Body of pancreas (tissue), 4 donors: ENCODE measurements around the gene TMC8. TPM values are rescaled to one million over a fixed set of nuclear protein-coding genes. Genes with fewer than 3 reads are reported as not detected.

ENCODE experiments used
- ATAC-seq: fragments of 150-250 bp; one replicate; pipeline ENCODE4 v1.9.1; 2016
- DNase-seq, 4 donors: peaks; one replicate each; pipeline ENCODE4 v3.0.0-alpha.2; 2019
- H3K27ac ChIP-seq, 4 donors: fragments of 200-600 bp; sonication (generic); 1 replicate in 3 of 4; 2 replicates in 1 of 4; pipeline versions ENCODE4 v1.5.1 to v1.6.1; 2016 to 2019; ENCODE audit warnings: mild to moderate bottlenecking in 1 of 4, mixed read lengths in 1 of 4, moderate library complexity in 1 of 4
- H3K27me3 ChIP-seq, 2 donors: fragments of 200-600 bp; sonication (generic); one replicate each; pipeline ENCODE4 v1.6.0; 2016; ENCODE audit warnings: mild to moderate bottlenecking in 1 of 2
- H3K36me3 ChIP-seq, 2 donors: fragments of 200-600 bp; sonication (generic); replicated peaks in 1 of 2; 2 replicates each; pipeline ENCODE4 v1.5.1; 2016; ENCODE audit warnings: low read depth in 2 of 2; ENCODE audit not compliant: insufficient read depth in 1 of 2
- H3K4me1 ChIP-seq: fragments of 200-600 bp; sonication (generic); one replicate; pipeline ENCODE4 v1.6.0; 2016
- H3K4me3 ChIP-seq, 2 donors: fragments of 200-600 bp; sonication (generic); 1 replicate in 1 of 2; 2 replicates in 1 of 2; pipeline ENCODE4 v1.5.1; 2016 to 2019
- H3K9me3 ChIP-seq, 3 donors: fragments of 200-600 bp; sonication (generic); 1 replicate in 2 of 3; 2 replicates in 1 of 3; pipeline ENCODE4 v1.5.1; 2016
- CTCF ChIP-seq, 7 experiments: fragments of 450-650 bp in 4 of 7; fragments of 200-600 bp in 3 of 7; sonication (generic) in 3 of 7; IDR thresholded peaks; one replicate each; pipeline ENCODE4 v1.5.1; 2016 to 2019; ENCODE audit warnings: antibody characterized with exemption in 7 of 7
- POLR2A ChIP-seq, 3 donors: fragments of 450-650 bp; IDR thresholded peaks; one replicate each; pipeline ENCODE4 v1.6.1; 2016; ENCODE audit warnings: antibody characterized with exemption in 3 of 3, mild to moderate bottlenecking in 2 of 3
- WGBS, 2 donors: methylation state at CpG; one replicate each; pipeline ENCODE4 v1.1.5; 2017; 5-methylcytosine and 5-hydroxymethylcytosine counted together
- intact Hi-C: fragments of 100-400 bp; cut with DNase I; formaldehyde crosslinking; loops from one replicate; pipeline ENCODE4 v1.15.1; 2023
- total RNA-seq, 2 donors: library from RNA; depleted of rRNA; stranded (reverse); fragments of >200 nt; gene quantifications; one replicate each; pipeline ENCODE4 v1.1.0, GENCODE V29; 2016

The TMC8 gene
- total RNA-seq, 2 donors from 2014 or later, result 1.6 to 3.3 TPM

DNA sequence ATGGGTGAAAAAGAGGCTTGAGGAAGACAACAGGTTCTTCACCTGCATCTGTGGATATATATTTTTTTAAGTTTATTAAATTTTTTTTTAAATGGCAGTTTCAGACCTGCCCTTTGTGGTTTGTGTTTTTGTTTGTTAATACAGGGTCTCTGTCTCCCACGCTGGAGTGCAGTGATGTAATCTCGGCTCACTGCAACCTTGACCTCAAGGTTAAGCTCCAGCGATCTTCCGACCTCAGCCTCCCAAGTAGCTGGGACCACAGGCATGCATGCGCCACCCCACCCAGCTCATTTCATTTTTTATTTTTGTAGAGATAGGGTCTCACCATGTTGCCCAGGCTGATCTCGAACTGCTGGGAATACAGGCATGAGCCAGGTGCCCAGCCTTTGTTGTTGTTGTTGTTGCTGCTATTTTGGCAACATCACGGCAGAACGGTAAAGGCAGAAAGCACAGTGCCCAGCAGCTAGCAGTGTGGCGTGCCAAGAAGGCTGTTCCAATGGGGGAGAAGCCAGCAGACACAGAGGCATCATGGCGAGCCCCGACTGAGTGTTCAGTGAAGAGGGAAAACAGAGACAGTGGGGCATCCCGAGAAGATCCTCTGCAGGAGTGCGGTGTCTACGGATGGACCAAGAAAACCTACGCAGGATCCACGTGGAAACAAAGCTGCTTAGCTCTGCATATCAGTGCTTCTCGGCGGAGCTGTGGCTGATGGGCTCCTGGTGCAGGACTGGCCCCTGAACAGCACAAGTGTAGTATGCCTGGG, 21.7 kb upstream of the TMC8 start:
- intact Hi-C loops, result no loop called here
- WGBS, 2 donors, result 70 to 72% methylated on average over 18 of the region's 18 CpGs

GRCh38 chr17:78109489-78109761, 21.1 kb upstream of the TMC8 start:
- Histone ChIP-seq H3K36me3 (peaks cover 0 to 5% of the 10 kb centered on the region in 2 donors), H3K27me3 (no peaks in the 10 kb centered on the region), H3K4me3 (no peak overlapping the region), H3K27ac (no peak overlapping the region), H3K9me3 (no peaks in the 10 kb centered on the region), H3K4me1 (peaks cover 7% of the 10 kb centered on the region)
- TF ChIP-seq POLR2A (IDR thresholded peaks at IDR 0.05) (no peak), CTCF (IDR thresholded peaks at IDR 0.05) (no peak)
- 61 to 90% methylated on average over 4 to 9 of the region's 9 CpGs for WGBS, 2 donors
- no peak for DNase-seq
- intact Hi-C loops, result no loop called here
- no peak for ATAC-seq

More for the DNA sequence above, 21.7 kb upstream of the TMC8 start:
- TF ChIP-seq CTCF (IDR thresholded peaks at IDR 0.05) (no peak), POLR2A (IDR thresholded peaks at IDR 0.05) (no peak)
- H3K36me3 ChIP-seq, result peaks cover 0 to 8% of the 10 kb centered on the region in 2 donors
- no peak overlapping the region for H3K27ac ChIP-seq
- no peak overlapping the region for H3K4me3 ChIP-seq
- DNase-seq, result no peak
- H3K9me3 ChIP-seq, result no peaks in the 10 kb centered on the region
- peaks cover 7% of the 10 kb centered on the region for H3K4me1 ChIP-seq
- no peak for ATAC-seq
- H3K27me3 ChIP-seq, result no peaks in the 10 kb centered on the region

DNA sequence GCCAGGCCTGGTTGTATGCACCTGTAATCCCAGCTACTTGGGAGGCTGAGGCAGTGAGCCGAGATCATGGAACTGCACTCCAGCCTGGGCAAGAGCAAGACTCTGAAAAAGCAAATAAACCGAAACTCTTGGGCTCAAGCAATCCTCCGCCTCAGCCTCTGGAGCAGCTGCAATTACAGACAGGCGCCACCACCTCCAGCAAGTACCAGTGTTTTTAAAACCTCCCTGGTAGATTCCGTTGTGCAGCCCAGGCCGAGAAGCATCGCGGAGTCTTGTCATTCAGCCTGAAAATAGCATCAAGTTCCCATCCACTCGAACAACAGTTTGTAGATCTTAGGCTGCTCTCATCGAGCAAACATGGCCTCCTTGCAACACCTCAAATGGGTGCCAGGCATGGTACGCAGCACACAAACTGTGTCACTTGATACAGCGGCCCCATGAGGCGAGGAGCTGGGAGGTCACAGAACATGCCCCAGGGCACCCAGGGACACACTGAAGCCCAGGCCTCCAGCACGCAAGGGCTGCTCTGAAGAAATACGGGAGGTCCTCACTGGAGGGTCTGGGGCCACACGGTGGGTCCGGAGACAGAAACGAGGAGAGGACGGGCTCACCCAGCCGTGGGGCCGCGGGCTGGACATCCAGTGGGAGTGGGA, 20.1 kb upstream of the TMC8 start:
- ATAC-seq (no peak), DNase-seq (no peak)
- TF ChIP-seq POLR2A (IDR thresholded peaks at IDR 0.05), result no peak
- TF ChIP-seq CTCF (IDR thresholded peaks at IDR 0.05), result no peak
- Histone ChIP-seq H3K9me3 (no peaks in the 10 kb centered on the region), H3K27ac (no peak overlapping the region), H3K4me1 (peaks cover 7% of the 10 kb centered on the region), H3K27me3 (no peaks in the 10 kb centered on the region), H3K4me3 (no peak overlapping the region), H3K36me3 (peaks cover 0 to 2% of the 10 kb centered on the region in 2 donors)
- WGBS, 2 donors, result 78 to 87% methylated on average over 11 to 19 of the region's 22 CpGs
- intact Hi-C loops, result loop anchor here (5.0 to 10.0 kb wide), 3 partner anchors 54 to 314 kb away; partner anchors contain the start of gene SYNGR2

DNA sequence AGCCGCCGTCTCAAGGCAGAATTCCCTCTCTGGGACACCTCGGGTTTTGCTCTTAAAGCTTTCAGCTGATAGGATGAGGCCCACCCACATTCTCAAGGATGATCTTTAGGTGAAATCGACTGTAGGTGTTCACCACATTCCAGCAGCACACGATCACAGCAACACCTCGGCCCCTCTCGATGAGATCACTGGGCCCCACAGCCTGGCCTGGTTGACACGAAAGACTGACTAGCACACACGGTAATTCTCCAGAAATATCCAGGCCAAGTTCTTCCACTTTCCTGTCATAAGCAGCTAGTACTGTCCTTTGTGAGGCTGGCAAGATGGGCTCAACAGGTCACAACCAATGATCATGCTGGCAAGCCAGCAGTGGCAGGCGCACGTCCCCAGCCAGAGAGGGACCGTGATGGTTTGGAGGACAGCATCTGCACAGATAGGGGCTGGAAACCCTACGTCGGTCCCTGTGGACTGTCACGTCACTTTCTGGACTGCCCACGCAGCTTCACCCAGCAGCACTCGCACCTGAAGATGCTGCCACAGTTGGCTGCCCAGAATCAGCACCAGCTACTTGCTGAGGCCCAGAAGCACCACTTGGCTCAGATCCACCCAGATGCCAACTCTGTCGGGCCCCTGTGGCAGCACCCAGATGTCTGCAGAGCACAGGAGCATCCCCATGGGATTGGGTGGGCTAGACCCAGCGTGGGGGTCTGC, 19.4 kb upstream of the TMC8 start:
- DNase-seq (no peak), ATAC-seq (no peak)
- WGBS, 2 donors, result 68% methylated on average over 16 to 17 of the region's 19 CpGs
- Histone ChIP-seq H3K4me3 (no peak overlapping the region), H3K27me3 (no peaks in the 10 kb centered on the region), H3K27ac (no peak overlapping the region), H3K36me3 (peaks cover 0 to 2% of the 10 kb centered on the region in 2 donors), H3K9me3 (no peaks in the 10 kb centered on the region), H3K4me1 (peaks cover 7% of the 10 kb centered on the region)
- intact Hi-C loops, result loop anchor here (5.0 to 10.0 kb wide), 3 partner anchors 54 to 314 kb away; partner anchors contain the start of gene SYNGR2
- TF ChIP-seq POLR2A (IDR thresholded peaks at IDR 0.05), result no peak
